GM12892 (cell line): ENCODE results near the gene CCDC188.

ENCODE experiments used
- DNase-seq: peaks from one replicate; pipeline ENCODE4 v3.0.0; 2011; ENCODE audit not compliant: insufficient read length
- FAIRE-seq: peaks from 2 replicates; lab custom pipeline; 2011; peaks lifted over from hg19 to GRCh38; lab: Jason Lieb, UNC
- POLR2A ChIP-seq: IDR thresholded peaks from 2 replicates; pipeline ENCODE4 v1.6.1; 2011; ENCODE audit warnings: low read depth, low read length, control low read depth
- POLR2AphosphoS5 ChIP-seq: IDR thresholded peaks from 2 replicates; pipeline ENCODE4 v1.6.1; 2011; ENCODE audit warnings: low read depth, low read length, control low read depth
- TAF1 ChIP-seq: IDR thresholded peaks from 2 replicates; pipeline ENCODE4 v1.6.1; 2011; ENCODE audit warnings: low read depth, mild to moderate bottlenecking, control low read depth, low read length, borderline replicate concordance

The CCDC188 gene

GRCh38 chr22:20108757-20109230, 42.1 kb downstream of the CCDC188 start:
- no peak for FAIRE-seq
- TF ChIP-seq POLR2A (no peak), POLR2AphosphoS5 (no peak), TAF1 (no peak)
- DNase-seq = no peak

- TF ChIP-seq POLR2A (no peak), POLR2AphosphoS5 (peak; percentile 38; the same call in 1 of the 2 replicates), TAF1 (no peak)
- FAIRE-seq (no peak), DNase-seq (no peak)
Observed at GRCh38 chr22:20107951-20108756, 42.7 kb downstream of the CCDC188 start.

GRCh38 chr22:20107471-20107901, 43.4 kb downstream of the CCDC188 start:
- DNase-seq (no peak), FAIRE-seq (no peak)
- no peak for TF ChIP-seq TAF1
- no peak for TF ChIP-seq POLR2AphosphoS5

GRCh38 chr22:20106849-20107237, 44.0 kb downstream of the CCDC188 start:
- FAIRE-seq (no peak), DNase-seq (no peak)
- TF ChIP-seq POLR2AphosphoS5 (no peak), POLR2A (no peak), TAF1 (no peak)

GRCh38 chr22:20106205-20106848, 44.5 kb downstream of the CCDC188 start:
- FAIRE-seq (no peak), DNase-seq (no peak)
- TF ChIP-seq POLR2AphosphoS5 (no peak), TAF1 (no peak)

- no peak for DNase-seq
- FAIRE-seq = no peak
- TF ChIP-seq TAF1 (no peak), POLR2A (no peak), POLR2AphosphoS5 (no peak)
Observed at GRCh38 chr22:20105456-20106204, 45.2 kb downstream of the CCDC188 start.

GRCh38 chr22:20102203-20102780, 48.6 kb downstream of the CCDC188 start:
- DNase-seq = no peak
- TF ChIP-seq POLR2AphosphoS5 (no peak), TAF1 (no peak), POLR2A (no peak)
- no peak for FAIRE-seq

GRCh38 chr22:20101638-20102037, 49.2 kb downstream of the CCDC188 start:
- no peak for FAIRE-seq
- TF ChIP-seq POLR2A (no peak), TAF1 (no peak), POLR2AphosphoS5 (no peak)
- no peak for DNase-seq

- DNase-seq = no peak
- TF ChIP-seq POLR2A (no peak), POLR2AphosphoS5 (no peak), TAF1 (no peak)
Observed at GRCh38 chr22:20099099-20099711, 51.6 kb downstream of the CCDC188 start.

More at GRCh38 chr22:20099099-20099711, 51.6 kb downstream of the CCDC188 start:
- no peak for FAIRE-seq
